NCI-H2081 (cell line): Measurements from ENCODE around the gene SPINT2.
A peak's percentile ranks its signal among the peaks of the same experiment; 100 is the strongest.

ENCODE experiments used
- DNase-seq, 2 experiments: peaks; one replicate each; lab custom pipeline; 2025; lab: John Stamatoyannopoulos, UW

SPINT2 gene

GRCh38 chr19:38267761-38268483 is 3.5 kb downstream of the SPINT2 start:
- peak; percentile 3 to 9 for DNase-seq

DNA sequence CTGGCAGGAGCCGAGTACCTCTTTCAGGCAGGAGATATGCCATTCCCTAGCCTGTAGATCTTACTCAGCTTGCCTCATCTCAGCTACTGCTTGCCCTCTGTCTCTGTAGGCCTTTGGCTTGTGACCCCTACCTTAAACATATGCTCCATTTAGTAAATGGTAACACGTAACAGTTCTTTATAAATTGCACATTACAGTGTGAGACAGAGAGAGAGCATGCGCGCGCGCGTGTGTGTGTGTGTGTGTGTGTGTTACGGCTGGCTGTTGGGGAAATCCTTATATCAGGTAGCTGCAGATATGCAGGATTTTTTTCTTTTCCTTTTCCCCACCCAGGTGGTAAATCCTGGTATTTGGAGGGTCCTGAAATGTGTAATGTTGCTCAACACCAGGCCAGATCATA is 4.2 kb downstream of the SPINT2 start:
- DNase-seq = no peak

DNA sequence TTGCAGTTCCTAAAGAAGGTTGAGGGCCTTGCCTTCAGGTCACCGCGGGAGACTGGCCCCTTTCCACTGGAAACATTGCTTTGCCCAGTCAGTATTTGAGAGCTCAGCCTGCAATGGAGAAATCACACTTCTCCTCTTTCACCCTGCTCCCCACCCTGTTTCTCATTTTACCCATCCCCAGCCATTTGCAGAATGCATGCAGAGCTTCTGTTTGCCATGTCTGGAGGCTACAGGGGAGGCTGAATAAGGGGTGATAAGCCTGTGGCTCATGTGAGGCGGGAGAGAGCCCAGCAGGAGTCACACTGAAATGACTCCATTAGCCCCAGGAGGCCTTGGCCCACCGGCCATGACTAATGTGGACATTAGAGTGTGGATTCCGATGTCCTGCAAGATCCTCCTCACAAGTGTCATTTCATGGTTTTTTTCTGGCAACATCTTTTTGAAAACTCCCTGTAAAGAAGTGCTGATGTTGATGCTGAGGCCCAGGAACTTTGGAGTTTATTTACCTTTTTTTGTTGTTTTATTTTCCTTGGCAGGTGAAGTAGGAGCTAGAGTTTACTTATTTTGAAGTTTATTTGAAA is 6.3 kb downstream of the SPINT2 start:
- DNase-seq = peak in 1 of 2 experiments; percentile 6

DNA sequence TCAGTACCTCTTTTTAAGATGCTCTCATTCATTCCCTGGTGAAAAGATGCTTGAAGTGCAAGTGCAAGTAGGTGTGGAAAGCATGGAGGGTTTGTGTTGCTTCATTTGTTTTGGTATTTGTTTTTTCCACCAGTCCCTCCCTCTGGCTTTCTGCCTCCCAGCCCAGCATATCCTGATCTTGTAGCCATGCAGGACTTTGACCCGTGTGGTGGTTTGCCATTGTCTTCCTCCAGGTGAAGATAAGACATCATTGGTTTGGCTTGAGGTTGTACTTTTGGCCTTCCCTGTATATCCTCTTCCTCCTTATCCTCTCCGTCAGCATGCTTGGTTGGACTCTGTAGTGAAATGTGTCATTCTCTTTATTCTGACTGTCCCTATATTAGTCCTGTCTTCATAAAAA is 9.1 kb downstream of the SPINT2 start:
- DNase-seq = no peak

DNA sequence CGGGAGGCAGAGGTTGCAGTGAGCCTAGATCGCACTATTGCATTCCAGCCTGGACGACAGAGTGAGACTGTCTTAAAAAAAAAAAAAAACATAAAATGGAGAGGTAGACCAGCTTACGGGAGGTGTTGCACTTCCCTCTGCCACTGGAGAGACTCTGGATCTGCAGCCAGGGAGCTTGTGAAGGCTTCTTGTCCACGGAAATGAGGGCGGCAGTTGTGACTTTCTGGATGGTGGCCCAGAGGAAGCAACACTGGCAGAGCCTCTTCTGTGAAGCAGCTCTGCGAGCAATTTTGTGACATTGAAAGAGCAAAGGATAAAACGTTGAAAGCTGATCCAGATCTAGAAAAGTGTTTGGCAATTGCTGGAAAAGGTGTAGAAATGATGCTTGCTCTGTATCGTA is 10.4 kb downstream of the SPINT2 start:
- no peak for DNase-seq

- DNase-seq = no peak
Observed at GRCh38 chr19:38276942-38277517, 12.7 kb downstream of the SPINT2 start.

GRCh38 chr19:38277549-38277948 is 13.2 kb downstream of the SPINT2 start:
- no peak for DNase-seq

DNA sequence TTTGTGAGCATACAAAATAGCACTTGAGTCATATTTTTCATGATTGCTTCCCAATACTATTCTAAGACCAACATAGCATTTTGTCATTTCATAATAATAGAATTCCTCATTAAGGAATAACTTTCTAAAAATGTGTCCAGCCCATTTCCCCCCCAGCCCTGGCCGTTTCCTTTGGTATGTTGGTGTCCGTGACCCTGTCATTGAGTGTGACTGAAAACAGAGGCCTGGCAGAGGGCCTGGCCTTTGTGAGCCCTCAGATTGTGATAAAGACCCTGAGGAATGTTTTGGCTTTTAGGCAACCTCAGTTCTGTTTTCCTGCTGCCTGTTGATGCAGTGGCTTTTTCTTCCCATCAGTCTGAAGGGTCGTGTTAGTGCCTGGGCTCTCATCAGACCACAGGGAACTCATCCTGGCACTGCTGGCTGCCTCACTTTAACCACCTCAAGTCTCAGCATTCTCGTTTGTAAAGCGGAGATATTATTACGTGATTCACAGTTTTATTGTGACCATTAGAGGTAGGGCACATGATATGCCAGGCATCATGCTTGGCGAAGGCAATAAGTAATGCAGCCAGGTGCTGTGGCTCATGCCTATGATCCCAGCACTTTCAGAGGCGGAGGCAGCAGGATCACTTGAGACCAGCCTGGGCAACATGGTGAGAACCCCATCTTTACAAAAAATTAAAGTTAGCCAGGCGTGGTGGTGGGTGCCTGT is 13.8 kb downstream of the SPINT2 start:
- DNase-seq = no peak

DNA sequence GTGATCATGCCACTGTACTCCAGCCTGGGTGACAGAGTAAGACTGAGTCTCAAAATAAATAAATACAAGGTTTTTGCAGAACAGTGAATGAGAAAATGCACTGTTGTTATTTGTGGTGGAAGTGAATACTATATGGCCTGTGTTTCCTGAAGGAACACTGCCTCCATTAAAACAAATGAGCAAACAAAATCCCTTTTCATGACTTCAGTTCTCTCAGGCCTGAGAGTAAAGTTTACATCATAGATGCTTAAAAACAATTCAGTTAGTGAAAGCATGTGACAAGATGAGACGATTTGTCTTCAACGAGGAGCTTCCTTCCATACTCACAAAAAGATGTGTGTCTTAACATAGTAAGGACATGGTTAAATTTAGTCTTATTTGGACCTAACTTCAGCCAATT is 14.4 kb downstream of the SPINT2 start:
- DNase-seq = no peak

DNA sequence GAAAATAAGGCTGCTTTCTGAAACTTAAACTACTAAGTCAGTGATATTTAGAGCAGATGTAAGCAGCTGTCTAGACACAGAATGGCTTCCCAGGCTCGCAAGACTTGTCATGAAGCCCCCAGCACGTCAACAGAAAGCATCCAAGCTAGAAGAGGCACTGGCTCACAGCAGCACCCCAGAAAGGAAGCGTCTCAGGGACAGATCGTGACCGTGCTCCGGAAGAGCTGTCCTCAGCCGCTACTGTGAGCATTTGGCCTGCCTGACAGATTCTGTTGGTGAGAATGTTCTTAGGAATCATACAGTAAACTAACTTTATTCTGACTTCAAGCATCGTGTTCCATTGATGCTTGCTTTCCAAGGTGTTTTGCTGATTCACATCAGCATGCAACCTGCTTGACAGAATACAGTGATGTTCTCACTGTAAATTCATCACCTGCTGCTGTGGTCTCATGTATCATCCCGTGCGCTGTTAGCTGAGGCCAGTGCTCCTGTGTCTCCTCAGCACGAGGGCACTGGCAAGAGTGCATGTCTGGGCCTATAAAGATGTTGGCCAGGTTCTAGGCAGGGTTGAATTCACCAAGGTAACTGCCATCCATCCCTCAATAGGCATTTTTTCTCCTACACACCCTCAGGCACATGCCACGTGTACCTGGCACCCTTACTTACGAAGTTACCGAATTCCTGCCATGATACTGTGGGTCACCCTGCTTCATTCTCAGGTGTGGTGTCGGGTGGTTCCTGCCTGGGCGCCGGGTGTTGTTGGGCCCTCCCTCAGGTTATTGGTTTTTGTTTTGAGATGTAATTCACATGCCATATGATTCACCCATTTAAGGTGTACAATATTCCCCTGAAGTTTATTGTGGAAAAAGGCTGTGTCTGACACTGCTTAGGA is 15.9 kb downstream of the SPINT2 start:
- DNase-seq = no peak

GRCh38 chr19:38281811-38282566 is 17.6 kb downstream of the SPINT2 start:
- DNase-seq = no peak

- no peak for DNase-seq
Observed at GRCh38 chr19:38283271-38283670, 18.9 kb downstream of the SPINT2 start.

DNA sequence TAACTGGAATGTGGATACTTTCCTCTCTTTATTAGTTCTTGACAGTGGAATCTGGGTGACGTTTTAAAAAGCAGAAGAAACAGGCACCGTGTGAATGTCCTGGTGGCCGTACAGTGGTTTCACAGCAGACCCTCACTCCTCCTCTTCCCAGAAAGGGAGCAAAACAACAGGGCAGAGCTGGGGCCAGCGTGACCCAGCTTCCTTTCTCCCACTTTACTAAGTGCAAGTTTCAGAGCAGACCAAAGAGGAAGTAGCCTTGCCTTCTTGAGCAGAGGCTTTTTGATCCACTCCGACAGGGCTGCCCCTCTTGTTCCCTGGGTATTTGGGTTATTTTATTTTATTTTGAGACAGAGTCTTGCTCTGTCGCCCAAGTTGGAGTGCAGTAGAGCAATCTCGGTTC is 20.0 kb downstream of the SPINT2 start:
- no peak for DNase-seq

DNA sequence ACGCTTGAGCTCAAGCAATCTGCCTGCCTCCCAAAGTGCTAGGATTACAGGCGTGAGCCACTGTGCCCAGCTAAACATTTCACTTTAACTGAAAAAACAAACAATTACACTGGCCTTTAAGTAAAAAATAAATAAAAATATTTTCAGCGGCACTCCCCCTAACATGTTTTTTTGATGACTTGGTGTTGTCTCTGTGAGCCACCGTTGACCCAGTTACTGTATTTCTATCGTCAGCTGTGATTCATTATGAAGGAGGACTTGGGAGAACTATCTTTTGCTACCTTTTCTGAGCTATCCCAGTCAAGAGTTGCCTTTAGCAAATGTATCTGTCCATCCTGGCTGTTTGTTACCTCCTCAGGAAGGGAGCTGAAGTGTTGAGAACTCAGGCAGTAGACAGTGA is 21.2 kb downstream of the SPINT2 start:
- no peak for DNase-seq

- DNase-seq = no peak
Observed at GRCh38 chr19:38287604-38288003, 23.2 kb downstream of the SPINT2 start.

GRCh38 chr19:38288123-38288855 is 23.9 kb downstream of the SPINT2 start:
- DNase-seq = no peak

- no peak for DNase-seq
Observed at GRCh38 chr19:38289955-38290354, 25.6 kb downstream of the SPINT2 start.

DNA sequence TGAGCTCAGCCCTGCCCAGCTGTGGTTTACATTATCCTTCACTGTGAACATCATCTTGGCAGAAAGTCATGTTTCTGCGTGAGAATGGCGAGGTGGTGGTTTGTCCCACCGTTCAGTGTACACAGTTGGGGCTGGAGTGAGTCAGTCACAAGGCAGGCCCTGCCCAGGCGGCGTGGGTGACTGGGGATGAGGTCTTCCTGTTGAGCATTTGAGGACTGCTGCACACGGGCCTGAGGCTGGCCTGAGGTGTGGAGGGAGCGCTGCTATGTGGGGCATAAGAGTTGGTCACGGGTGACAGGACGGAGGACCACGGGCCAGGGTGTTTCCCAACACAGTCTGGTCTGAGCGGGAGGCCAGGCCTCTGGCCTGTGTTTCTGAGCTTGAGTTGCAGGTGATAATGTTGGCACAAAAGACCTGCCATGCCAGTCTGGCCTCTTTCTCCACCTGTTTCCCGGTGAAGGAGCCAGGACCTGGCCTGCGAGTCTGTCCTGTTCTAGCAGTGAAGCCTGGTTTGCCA is 26.3 kb downstream of the SPINT2 start:
- no peak for DNase-seq

- DNase-seq = no peak
Observed at GRCh38 chr19:38291855-38292254, 27.5 kb downstream of the SPINT2 start.

DNA sequence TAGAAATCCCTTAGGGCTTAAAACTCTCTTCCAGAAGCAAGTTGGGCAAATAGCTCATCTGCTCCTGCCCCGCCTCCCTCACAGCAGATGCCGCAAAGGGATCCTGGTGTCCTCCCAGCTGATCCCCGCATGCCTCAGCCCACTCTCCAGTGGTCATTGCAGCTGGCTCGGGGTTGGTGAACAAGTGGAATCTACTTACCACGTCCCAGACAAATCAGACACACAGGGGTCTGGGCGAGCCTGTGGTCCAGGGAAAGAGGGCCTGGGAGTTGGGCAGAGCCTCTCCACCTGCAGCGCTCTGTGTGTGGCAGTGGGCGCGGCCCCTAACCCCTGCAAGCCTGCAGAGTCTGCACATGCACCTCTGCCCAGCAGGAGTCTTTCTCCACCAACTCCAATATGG is 28.9 kb downstream of the SPINT2 start:
- DNase-seq = no peak
